Transverse colon (tissue), 4 donors: ENCODE measurements around the gene CRADD.

Experiments used
- CTCF ChIP-seq, 5 experiments: fragments of 200-600 bp in 3 of 5; fragments of 450-650 bp in 2 of 5; sonication (generic) in 3 of 5; IDR thresholded peaks; 1 replicate in 2 of 5; 2 replicates in 3 of 5; pipeline ENCODE4 v1.5.1; 2016 to 2017; ENCODE audit warnings: antibody characterized with exemption in 5 of 5, inconsistent platforms in 3 of 5, mild to moderate bottlenecking in 2 of 5, moderate library complexity in 1 of 5
- EP300 ChIP-seq: sonication (generic); formaldehyde crosslinking; IDR thresholded peaks from one replicate; pipeline ENCODE4 v1.6.1; 2017; ENCODE audit warnings: antibody characterized with exemption, low read depth
- POLR2AphosphoS5 ChIP-seq, 3 donors: sonication (generic); formaldehyde crosslinking; IDR thresholded peaks; one replicate each; pipeline ENCODE4 v1.6.1; 2016; ENCODE audit warnings: antibody characterized with exemption in 3 of 3

- TF ChIP-seq POLR2AphosphoS5 (IDR thresholded peaks at IDR 0.05) (no peak), CTCF (IDR thresholded peaks at IDR 0.05) (no peak), EP300 (no peak)
Observed at GRCh38 chr12:93836620-93837260, 159.6 kb downstream of the CRADD start.
